ENCODE results near the gene SYT1. TPM values are rescaled to one million over a fixed set of nuclear protein-coding genes. Genes with fewer than 3 reads are reported as not detected.

Gene SYT1
- total RNA-seq, 1 experiment from 2014 or later: 44.9 TPM

DNA sequence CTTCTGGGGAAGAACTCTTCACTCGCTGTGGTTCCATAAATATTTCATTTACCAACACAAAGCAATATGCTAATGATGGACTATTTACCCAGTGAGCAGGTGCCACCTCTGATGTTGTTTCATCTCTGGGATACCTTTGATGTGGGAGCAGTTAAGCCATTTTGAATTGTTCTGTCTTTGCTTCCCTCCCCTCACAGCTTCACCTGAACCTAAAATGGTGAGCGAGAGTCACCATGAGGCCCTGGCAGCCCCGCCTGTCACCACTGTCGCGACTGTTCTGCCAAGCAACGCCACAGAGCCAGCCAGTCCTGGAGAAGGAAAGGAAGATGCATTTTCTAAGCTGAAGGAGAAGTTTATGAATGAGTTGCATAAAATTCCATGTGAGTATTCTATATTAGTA is 352.7 kb downstream of the SYT1 start:
- TF ChIP-seq CEBPB (IDR thresholded peaks at IDR 0.05; ENCODE audit: low read depth) (no peak), FOSL1 (IDR thresholded peaks at IDR 0.05; ENCODE audit: low read depth) (no peak), SP1 (IDR thresholded peaks at IDR 0.05; ENCODE audit: low read depth) (no peak)
- TF ChIP-seq, protein P1, sequence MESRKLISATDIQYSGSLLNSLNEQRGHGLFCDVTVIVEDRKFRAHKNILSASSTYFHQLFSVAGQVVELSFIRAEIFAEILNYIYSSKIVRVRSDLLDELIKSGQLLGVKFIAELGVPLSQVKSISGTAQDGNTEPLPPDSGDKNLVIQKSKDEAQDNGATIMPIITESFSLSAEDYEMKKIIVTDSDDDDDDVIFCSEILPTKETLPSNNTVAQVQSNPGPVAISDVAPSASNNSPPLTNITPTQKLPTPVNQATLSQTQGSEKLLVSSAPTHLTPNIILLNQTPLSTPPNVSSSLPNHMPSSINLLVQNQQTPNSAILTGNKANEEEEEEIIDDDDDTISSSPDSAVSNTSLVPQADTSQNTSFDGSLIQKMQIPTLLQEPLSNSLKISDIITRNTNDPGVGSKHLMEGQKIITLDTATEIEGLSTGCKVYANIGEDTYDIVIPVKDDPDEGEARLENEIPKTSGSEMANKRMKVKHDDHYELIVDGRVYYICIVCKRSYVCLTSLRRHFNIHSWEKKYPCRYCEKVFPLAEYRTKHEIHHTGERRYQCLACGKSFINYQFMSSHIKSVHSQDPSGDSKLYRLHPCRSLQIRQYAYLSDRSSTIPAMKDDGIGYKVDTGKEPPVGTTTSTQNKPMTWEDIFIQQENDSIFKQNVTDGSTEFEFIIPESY (IDR thresholded peaks at IDR 0.05; ENCODE audit: extremely low read depth, insufficient replicate concordance, low read length): no peak
- Histone ChIP-seq H3K9me3 (ENCODE audit: control insufficient read depth in 1 of 2, insufficient read depth in 1 of 2, low read depth in 1 of 2, low read length in 2 of 2) (no peaks in the 10 kb centered on the region), H3K79me2 (ENCODE audit: insufficient read depth, low read length) (no peaks in the 10 kb centered on the region), H3K27ac (ENCODE audit: low read depth, low read length) (no peak overlapping the region), H3K36me3 (ENCODE audit: control insufficient read depth in 1 of 2, insufficient read depth in 2 of 2, low read length in 2 of 2) (no peaks in the 10 kb centered on the region), H2AFZ (ENCODE audit: low read depth, low read length, poor library complexity, severe bottlenecking) (no peak overlapping the region), H3K9me2 (ENCODE audit: insufficient read depth) (no peaks in the 10 kb centered on the region), H3K4me1 (ENCODE audit: control insufficient read depth in 1 of 2, insufficient read depth in 2 of 2, low read length in 2 of 2) (no peaks in the 10 kb centered on the region), H3K27me3 (ENCODE audit: insufficient read depth, low read length) (no peaks in the 10 kb centered on the region), H3K4me2 (ENCODE audit: low read length) (no peak overlapping the region), H4K20me1 (ENCODE audit: insufficient read depth) (no peaks in the 10 kb centered on the region), H3K4me3 (replicated peaks in 1 of 2; ENCODE audit: low read depth in 1 of 2, low read length in 2 of 2) (no peak overlapping the region), H3K9ac (ENCODE audit: low read length) (no peak overlapping the region)
- ChIA-PET RAD21 (ENCODE audit: low non-redundant PET in 1 of 2, low total read pairs in 2 of 2, uncharacterized antibody in 2 of 2, unreplicated experiment in 2 of 2) (no interaction called here), CTCF (no interaction called here), POLR2A (no interaction called here)
- BruUV-seq (replicated peaks): no TSS peak
- DNase-seq (ENCODE audit: low read depth, low spot score): no peak
- ATAC-seq: no peak
- intact Hi-C loops (cut with micrococcal nuclease): no loop called here

DNA sequence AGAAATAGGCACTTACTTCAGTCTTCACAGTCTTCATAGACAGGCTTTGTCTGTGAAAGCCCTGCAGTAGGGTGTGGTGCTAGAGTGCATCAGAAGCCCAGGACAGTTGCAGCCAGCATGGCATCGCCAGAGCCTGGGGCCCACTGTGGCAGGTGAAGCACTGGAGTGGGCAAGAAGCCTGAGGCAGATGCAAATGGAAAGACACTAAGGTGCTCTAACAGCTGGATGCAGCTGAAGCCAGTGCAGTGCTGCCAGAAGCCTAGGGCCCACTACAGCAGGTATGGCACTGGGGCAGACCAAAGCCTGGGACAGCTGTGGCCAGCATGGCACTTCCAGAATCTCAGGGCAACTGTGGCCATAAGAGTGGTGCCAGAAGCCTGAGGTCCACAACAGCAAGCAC is 358.6 kb downstream of the SYT1 start:
- POLR2A ChIA-PET: no interaction called here
- no TSS peak for BruUV-seq (replicated peaks)
- no peaks in the 10 kb centered on the region for H3K79me2 ChIP-seq (ENCODE audit: insufficient read depth, low read length)
- no peaks in the 10 kb centered on the region for H3K9me3 ChIP-seq (ENCODE audit: control insufficient read depth in 1 of 2, insufficient read depth in 1 of 2, low read depth in 1 of 2, low read length in 2 of 2)
- H3K27ac ChIP-seq (ENCODE audit: low read depth, low read length): no peak overlapping the region
- H4K20me1 ChIP-seq (ENCODE audit: insufficient read depth): no peaks in the 10 kb centered on the region
- H2AFZ ChIP-seq (ENCODE audit: low read depth, low read length, poor library complexity, severe bottlenecking): no peak overlapping the region
- no peak overlapping the region for H3K9ac ChIP-seq (ENCODE audit: low read length)
- no peaks in the 10 kb centered on the region for H3K27me3 ChIP-seq (ENCODE audit: insufficient read depth, low read length)
- DNase-seq (ENCODE audit: low read depth, low spot score): no peak
- RAD21 ChIA-PET (ENCODE audit: low non-redundant PET in 1 of 2, low total read pairs in 2 of 2, uncharacterized antibody in 2 of 2, unreplicated experiment in 2 of 2): no interaction called here
- no peaks in the 10 kb centered on the region for H3K36me3 ChIP-seq (ENCODE audit: control insufficient read depth in 1 of 2, insufficient read depth in 2 of 2, low read length in 2 of 2)
- H3K9me2 ChIP-seq (ENCODE audit: insufficient read depth): no peaks in the 10 kb centered on the region
- H3K4me1 ChIP-seq (ENCODE audit: control insufficient read depth in 1 of 2, insufficient read depth in 2 of 2, low read length in 2 of 2): no peaks in the 10 kb centered on the region
- TF ChIP-seq ELF1 (IDR thresholded peaks at IDR 0.05; ENCODE audit: borderline replicate concordance, low read depth) (no peak), SRF (IDR thresholded peaks at IDR 0.05; ENCODE audit: low read depth) (no peak), EZH2phosphoT487 (IDR thresholded peaks at IDR 0.05; ENCODE audit: borderline replicate concordance) (no peak), POLR2A (IDR thresholded peaks at IDR 0.05; ENCODE audit: borderline replicate concordance, extremely low read depth, insufficient read depth, insufficient read length) (no peak), SIN3A (IDR thresholded peaks at IDR 0.05; ENCODE audit: low read depth) (no peak)
- intact Hi-C loops (cut with micrococcal nuclease): no loop called here
- CTCF ChIA-PET: no interaction called here
- no peak for ATAC-seq
- no peak overlapping the region for H3K4me3 ChIP-seq (replicated peaks in 1 of 2; ENCODE audit: low read depth in 1 of 2, low read length in 2 of 2)
- no peak overlapping the region for H3K4me2 ChIP-seq (ENCODE audit: low read length)

Measured in HCT116 (cell line).